PC-3 (cell line): ENCODE data around the gene IRF1. TPM values are rescaled to one million over a fixed set of nuclear protein-coding genes. Genes with fewer than 3 reads are reported as not detected.

Source experiments
- ATAC-seq: fragments of 200-7000 bp; cut with Tn5 transposase; 2 replicates; pipeline ENCODE4 v1.9.1; 2020; ENCODE audit warnings: mild to moderate bottlenecking, moderate library complexity
- BruUV-seq: library from RNA; stranded (reverse); fragments of 400-500 nt; replicated peaks from 2 replicates; lab custom pipeline; 2021; lab: Mats Ljungman, UMichigan
- CTCF ChIA-PET: fragments of 300-600 bp; sonication (Branson Sonifier 250); formaldehyde crosslinking; loops from one replicate; lab custom pipeline; 2022; ENCODE audit warnings: antibody characterized with exemption; lab: Charles Lee
- POLR2A ChIA-PET: fragments of 300-600 bp; sonication (Branson Sonifier 250); formaldehyde crosslinking; loops from one replicate; lab custom pipeline; 2022; ENCODE audit warnings: antibody characterized with exemption; ENCODE audit not compliant: unreplicated experiment; lab: Charles Lee
- DNase-seq: peaks from one replicate; pipeline ENCODE4 v3.0.0-alpha.2; 2015
- H2AFZ ChIP-seq: fragments of 300-600 bp; sonication (generic); 2 replicates; pipeline ENCODE4 v1.6.0; 2016; ENCODE audit warnings: antibody characterized with exemption, low read length
- H3F3A ChIP-seq: fragments of 300-600 bp; sonication (generic); one replicate; pipeline ENCODE4 v1.6.0; 2017; ENCODE audit warnings: antibody characterized with exemption, low read length, control low read depth, mild to moderate bottlenecking; ENCODE audit not compliant: unreplicated experiment
- H3K27ac ChIP-seq: fragments of 300-600 bp; sonication (generic); 2 replicates; pipeline ENCODE4 v1.5.1; 2016; ENCODE audit warnings: mild to moderate bottlenecking, low read length
- H3K27me3 ChIP-seq: fragments of 300-600 bp; sonication (generic); 2 replicates; pipeline ENCODE4 v1.6.1; 2016; ENCODE audit warnings: low read length, mixed read lengths
- H3K36me3 ChIP-seq: fragments of 300-600 bp; sonication (generic); 2 replicates; pipeline ENCODE4 v1.6.1; 2016; ENCODE audit warnings: low read depth, mixed run types, low read length, mixed read lengths
- H3K4me1 ChIP-seq: fragments of 300-600 bp; sonication (generic); 2 replicates; pipeline ENCODE4 v1.5.1; 2016; ENCODE audit warnings: low read length; ENCODE audit not compliant: insufficient read depth
- H3K4me2 ChIP-seq: fragments of 300-600 bp; sonication (generic); 2 replicates; pipeline ENCODE4 v1.6.0; 2016; ENCODE audit warnings: low read length
- H3K4me3 ChIP-seq: fragments of 300-600 bp; sonication (generic); 2 replicates; pipeline ENCODE4 v1.5.1; 2016; ENCODE audit warnings: mild to moderate bottlenecking, low read length, mixed read lengths
- H3K79me2 ChIP-seq: fragments of 300-600 bp; sonication (generic); 2 replicates; pipeline ENCODE4 v1.6.1; 2017; ENCODE audit warnings: low read length, mixed read lengths
- H3K9ac ChIP-seq: fragments of 300-600 bp; sonication (generic); 2 replicates; pipeline ENCODE4 v1.6.0; 2016; ENCODE audit warnings: mild to moderate bottlenecking, low read length
- H3K9me2 ChIP-seq: fragments of 300-600 bp; sonication (generic); replicated peaks from 2 replicates; pipeline ENCODE4 v1.6.1; 2016; ENCODE audit warnings: mixed run types, low read length, mixed read lengths
- H3K9me3 ChIP-seq: fragments of 300-600 bp; sonication (generic); 2 replicates; pipeline ENCODE4 v1.6.1; 2016; ENCODE audit warnings: low read length, mixed read lengths
- H4K20me1 ChIP-seq: fragments of 300-600 bp; sonication (generic); 2 replicates; pipeline ENCODE4 v1.6.1; 2016; ENCODE audit warnings: low read length, mixed read lengths
- CTCF ChIP-seq: fragments of 300-600 bp; sonication (generic); conservative IDR thresholded peaks from 2 replicates; pipeline ENCODE4 v1.5.1; 2017; ENCODE audit warnings: antibody characterized with exemption, low read depth, mild to moderate bottlenecking, low read length
- EZH2 ChIP-seq: fragments of 300-600 bp; sonication (generic); IDR thresholded peaks from one replicate; pipeline ENCODE4 v1.6.1; 2017; ENCODE audit warnings: antibody characterized with exemption, mild to moderate bottlenecking, low read length; ENCODE audit not compliant: unreplicated experiment
- EZH2phosphoT487 ChIP-seq: fragments of 300-600 bp; sonication (generic); IDR thresholded peaks from 2 replicates; pipeline ENCODE4 v1.6.1; 2018; ENCODE audit warnings: mild to moderate bottlenecking, antibody characterized with exemption, low read length, borderline replicate concordance
- intact Hi-C: fragments of 100-400 bp; cut with micrococcal nuclease; formaldehyde crosslinking; loops from 2 replicates; pipeline ENCODE4 v1.9.0; 2023
- total RNA-seq: library from RNA; depleted of rRNA; stranded (reverse); fragments of >200 nt; gene quantifications from 2 replicates; pipeline ENCODE4 v1.2.3, GENCODE V29; 2014

The IRF1 gene
- total RNA-seq, 1 experiment from 2014 or later, result 21.1 TPM

- POLR2A ChIA-PET, result no interaction called here
- intact Hi-C loops, result no loop called here
These were observed 15.1 kb upstream of the IRF1 start for GRCh38 chr5:132505641-132506040.

GRCh38 chr5:132504746-132505145, 14.2 kb upstream of the IRF1 start:
- H3K27me3 ChIP-seq, result no peaks in the 10 kb centered on the region
- TF ChIP-seq CTCF (no peak), EZH2phosphoT487 (no peak), EZH2 (no peak)
- ChIA-PET POLR2A (no interaction called here), CTCF (interaction anchor here (0.6 kb wide), 2 partner anchors 8 to 90 kb away, joined by 3 to 6 read pairs; no protein-coding TSS in a partner anchor)
- H3K4me2 ChIP-seq, result no peak overlapping the region
- intact Hi-C loops, result no loop called here
- no peak overlapping the region for H3K9ac ChIP-seq
- H3K4me1 ChIP-seq, result peaks cover 4% of the 10 kb centered on the region; the same call in 1 of the 2 replicates
- no peaks in the 10 kb centered on the region for H3K9me3 ChIP-seq
- H4K20me1 ChIP-seq, result no peaks in the 10 kb centered on the region
- H3K79me2 ChIP-seq, result no peaks in the 10 kb centered on the region
- H3K27ac ChIP-seq, result no peak overlapping the region
- H2AFZ ChIP-seq, result no peak overlapping the region
- ATAC-seq (no peak), DNase-seq (no peak)
- no TSS peak for BruUV-seq
- H3K9me2 ChIP-seq, result no peaks in the 10 kb centered on the region
- H3K36me3 ChIP-seq, result no peaks in the 10 kb centered on the region
- H3F3A ChIP-seq, result no peaks in the 10 kb centered on the region
- no peak overlapping the region for H3K4me3 ChIP-seq

More at GRCh38 chr5:132505641-132506040, 15.1 kb upstream of the IRF1 start:
- Histone ChIP-seq H3K4me3 (no peak overlapping the region), H3K9ac (no peak overlapping the region), H3K9me3 (no peaks in the 10 kb centered on the region), H3F3A (no peaks in the 10 kb centered on the region), H3K27ac (no peak overlapping the region), H3K9me2 (no peaks in the 10 kb centered on the region), H3K27me3 (no peaks in the 10 kb centered on the region), H3K4me1 (no peaks in the 10 kb centered on the region), H2AFZ (no peak overlapping the region), H3K79me2 (no peaks in the 10 kb centered on the region), H3K36me3 (no peaks in the 10 kb centered on the region), H3K4me2 (no peak overlapping the region), H4K20me1 (no peaks in the 10 kb centered on the region)
- no peak; the same call in 1 of the 2 replicates for ATAC-seq
- DNase-seq, result no peak
- BruUV-seq, result no TSS peak
- TF ChIP-seq CTCF, result no peak
- TF ChIP-seq EZH2phosphoT487, result no peak
- TF ChIP-seq EZH2, result no peak
- CTCF ChIA-PET, result interaction anchor here (0.6 to 0.7 kb wide), 2 partner anchors 91 to 325 kb away, joined by 3 read pairs; no protein-coding TSS in a partner anchor

GRCh38 chr5:132503244-132503643, 12.7 kb upstream of the IRF1 start:
- Histone ChIP-seq H3K4me3 (no peak overlapping the region), H3K36me3 (no peaks in the 10 kb centered on the region), H3K79me2 (no peaks in the 10 kb centered on the region), H3K27me3 (no peaks in the 10 kb centered on the region), H4K20me1 (no peaks in the 10 kb centered on the region), H3F3A (no peaks in the 10 kb centered on the region), H3K9me2 (no peaks in the 10 kb centered on the region), H3K4me1 (peaks cover 19% of the 10 kb centered on the region), H3K9me3 (no peaks in the 10 kb centered on the region), H3K4me2 (no peak overlapping the region), H2AFZ (no peak overlapping the region), H3K9ac (no peak overlapping the region), H3K27ac (no peak overlapping the region)
- ATAC-seq, result no peak
- ChIA-PET POLR2A (no interaction called here), CTCF (no interaction called here)
- BruUV-seq, result no TSS peak
- intact Hi-C loops, result no loop called here
- no peak for DNase-seq
- TF ChIP-seq EZH2phosphoT487, result no peak
- no peak for TF ChIP-seq CTCF
- no peak for TF ChIP-seq EZH2
